ENCODE measurements around the gene CIP2A.

The CIP2A gene

DNA sequence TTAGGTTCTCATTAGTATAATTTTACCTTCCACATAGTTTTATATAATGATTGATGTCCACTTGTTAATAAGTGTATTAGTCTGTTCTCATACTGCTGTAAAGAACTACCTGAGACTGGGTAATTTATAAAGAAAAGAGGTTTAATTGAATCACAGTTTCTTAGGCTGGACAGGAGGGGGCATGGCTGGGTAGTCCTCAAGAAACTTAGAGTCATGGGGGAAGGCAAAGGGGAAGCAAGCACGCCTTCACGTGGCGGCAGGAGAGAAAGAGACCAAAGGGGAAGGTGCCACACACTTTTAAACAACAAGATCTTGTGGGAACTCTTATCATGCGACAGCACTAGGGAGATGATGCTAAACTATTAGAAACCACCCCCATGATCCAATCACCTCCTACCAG, 19.5 kb upstream of the CIP2A start:
- Histone ChIP-seq H3K27me3 (replicated peaks; ENCODE audit: control insufficient read depth, insufficient read depth, low read length) (no peaks in the 10 kb centered on the region), H3K36me3 (ENCODE audit: control insufficient read depth, insufficient read depth, low read length) (no peaks in the 10 kb centered on the region; the same call in 1 of the 2 replicates), H3K4me3 (replicated peaks; ENCODE audit: low read depth, low read length) (no peak overlapping the region)
- TF ChIP-seq, protein P1, sequence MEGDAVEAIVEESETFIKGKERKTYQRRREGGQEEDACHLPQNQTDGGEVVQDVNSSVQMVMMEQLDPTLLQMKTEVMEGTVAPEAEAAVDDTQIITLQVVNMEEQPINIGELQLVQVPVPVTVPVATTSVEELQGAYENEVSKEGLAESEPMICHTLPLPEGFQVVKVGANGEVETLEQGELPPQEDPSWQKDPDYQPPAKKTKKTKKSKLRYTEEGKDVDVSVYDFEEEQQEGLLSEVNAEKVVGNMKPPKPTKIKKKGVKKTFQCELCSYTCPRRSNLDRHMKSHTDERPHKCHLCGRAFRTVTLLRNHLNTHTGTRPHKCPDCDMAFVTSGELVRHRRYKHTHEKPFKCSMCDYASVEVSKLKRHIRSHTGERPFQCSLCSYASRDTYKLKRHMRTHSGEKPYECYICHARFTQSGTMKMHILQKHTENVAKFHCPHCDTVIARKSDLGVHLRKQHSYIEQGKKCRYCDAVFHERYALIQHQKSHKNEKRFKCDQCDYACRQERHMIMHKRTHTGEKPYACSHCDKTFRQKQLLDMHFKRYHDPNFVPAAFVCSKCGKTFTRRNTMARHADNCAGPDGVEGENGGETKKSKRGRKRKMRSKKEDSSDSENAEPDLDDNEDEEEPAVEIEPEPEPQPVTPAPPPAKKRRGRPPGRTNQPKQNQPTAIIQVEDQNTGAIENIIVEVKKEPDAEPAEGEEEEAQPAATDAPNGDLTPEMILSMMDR (IDR thresholded peaks at IDR 0.05; ENCODE audit: insufficient read depth, low read length, poor library complexity, severe bottlenecking): no peak
- no peak for DNase-seq (ENCODE audit: extremely low read depth, insufficient read length)

DNA sequence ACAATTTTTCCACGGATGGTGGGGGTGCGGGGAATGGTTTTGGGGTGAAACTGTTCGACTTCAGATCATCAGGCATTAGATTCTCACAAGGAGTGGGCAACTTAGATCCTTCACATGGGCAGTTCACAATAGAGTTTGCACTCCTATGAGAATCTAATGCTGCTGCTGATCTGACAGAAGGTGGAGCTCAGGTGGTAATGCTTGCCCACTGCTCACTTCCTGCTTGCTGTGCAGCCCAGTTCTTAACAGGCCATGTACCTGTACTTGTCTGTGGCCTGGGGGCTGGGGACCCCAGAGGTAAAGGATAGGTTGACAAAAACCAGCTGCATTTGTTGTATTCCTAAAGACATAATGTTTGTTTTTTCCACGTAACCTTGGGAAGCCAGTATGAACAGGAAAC, 16.3 kb upstream of the CIP2A start:
- TF ChIP-seq, protein P1 (IDR thresholded peaks at IDR 0.05; ENCODE audit: insufficient read depth, low read length, poor library complexity, severe bottlenecking): no peak
- no peak for DNase-seq (ENCODE audit: extremely low read depth, insufficient read length)
- no peaks in the 10 kb centered on the region for H3K27me3 ChIP-seq (replicated peaks; ENCODE audit: control insufficient read depth, insufficient read depth, low read length)
- no peak overlapping the region for H3K4me3 ChIP-seq (replicated peaks; ENCODE audit: low read depth, low read length)
- no peaks in the 10 kb centered on the region for H3K36me3 ChIP-seq (ENCODE audit: control insufficient read depth, insufficient read depth, low read length)

DNA sequence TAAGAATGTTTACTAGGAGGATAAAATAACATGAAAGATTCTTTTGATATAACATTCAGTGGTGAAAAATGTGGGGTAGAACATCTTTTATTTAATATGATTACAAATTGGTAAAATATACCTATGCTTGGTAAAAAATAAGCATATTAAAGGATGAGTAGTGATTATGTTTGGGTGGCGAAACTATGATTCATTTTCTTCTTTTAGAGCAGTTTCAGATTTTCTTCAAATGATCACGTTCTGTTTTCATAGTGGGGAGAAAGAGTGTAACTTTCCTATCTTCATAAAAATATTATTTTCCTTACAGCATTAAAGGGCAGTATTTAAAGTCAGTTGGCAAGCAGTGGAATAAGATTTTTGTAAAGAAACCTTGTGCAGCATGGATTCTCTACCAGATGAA, 15.8 kb upstream of the CIP2A start:
- Histone ChIP-seq H3K4me3 (replicated peaks; ENCODE audit: low read depth, low read length) (no peak overlapping the region), H3K27me3 (replicated peaks; ENCODE audit: control insufficient read depth, insufficient read depth, low read length) (no peaks in the 10 kb centered on the region), H3K36me3 (ENCODE audit: control insufficient read depth, insufficient read depth, low read length) (no peaks in the 10 kb centered on the region)
- TF ChIP-seq, protein P1 (IDR thresholded peaks at IDR 0.05; ENCODE audit: insufficient read depth, low read length, poor library complexity, severe bottlenecking): no peak
- no peak for DNase-seq (ENCODE audit: extremely low read depth, insufficient read length)

DNA sequence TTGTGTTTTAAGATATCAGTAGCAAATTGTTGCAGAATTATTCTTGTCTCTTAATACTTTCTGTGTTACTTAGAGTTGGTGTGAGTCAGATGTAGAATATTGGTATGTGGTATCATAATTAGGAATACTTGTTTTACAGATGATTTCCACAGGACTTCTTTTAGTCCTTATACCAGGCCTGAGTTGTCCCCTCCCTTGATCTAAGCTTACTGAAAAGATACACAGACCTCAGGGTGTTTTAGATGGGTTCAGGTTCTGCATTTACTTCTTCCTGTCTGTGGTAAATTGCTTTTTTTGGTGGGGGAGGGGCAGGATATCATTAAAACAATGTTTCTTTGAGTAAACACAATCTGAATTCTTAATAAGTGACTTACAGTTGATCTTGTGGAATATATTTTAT, 14.5 kb upstream of the CIP2A start:
- TF ChIP-seq, protein P1 (IDR thresholded peaks at IDR 0.05; ENCODE audit: insufficient read depth, low read length, poor library complexity, severe bottlenecking): no peak
- no peak for DNase-seq (ENCODE audit: extremely low read depth, insufficient read length)
- H3K27me3 ChIP-seq (replicated peaks; ENCODE audit: control insufficient read depth, insufficient read depth, low read length): no peaks in the 10 kb centered on the region
- H3K36me3 ChIP-seq (ENCODE audit: control insufficient read depth, insufficient read depth, low read length): no peaks in the 10 kb centered on the region
- H3K4me3 ChIP-seq (replicated peaks; ENCODE audit: low read depth, low read length): no peak overlapping the region

DNA sequence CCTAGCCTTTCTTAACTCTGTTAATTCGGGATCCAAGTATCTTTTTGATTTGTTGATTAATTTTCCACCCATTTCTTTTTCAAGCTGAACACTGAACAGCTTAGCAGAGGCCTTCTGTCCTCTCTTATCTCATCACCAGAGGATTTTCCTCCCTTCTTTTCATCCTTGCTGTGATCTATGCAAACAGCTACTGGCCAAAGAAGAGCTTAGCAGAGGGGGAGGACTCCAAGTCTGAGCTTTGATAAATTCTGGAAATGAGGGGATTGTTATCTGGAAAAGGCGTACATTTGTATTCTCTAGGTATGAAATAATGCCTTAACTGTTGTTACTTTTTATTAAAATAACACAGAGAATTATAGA, 13.7 kb upstream of the CIP2A start:
- no peak overlapping the region for H3K4me3 ChIP-seq (replicated peaks; ENCODE audit: low read depth, low read length)
- TF ChIP-seq, protein P1 (IDR thresholded peaks at IDR 0.05; ENCODE audit: insufficient read depth, low read length, poor library complexity, severe bottlenecking): no peak
- H3K36me3 ChIP-seq (ENCODE audit: control insufficient read depth, insufficient read depth, low read length): no peaks in the 10 kb centered on the region
- no peaks in the 10 kb centered on the region for H3K27me3 ChIP-seq (replicated peaks; ENCODE audit: control insufficient read depth, insufficient read depth, low read length)
- DNase-seq (ENCODE audit: extremely low read depth, insufficient read length): no peak

DNA sequence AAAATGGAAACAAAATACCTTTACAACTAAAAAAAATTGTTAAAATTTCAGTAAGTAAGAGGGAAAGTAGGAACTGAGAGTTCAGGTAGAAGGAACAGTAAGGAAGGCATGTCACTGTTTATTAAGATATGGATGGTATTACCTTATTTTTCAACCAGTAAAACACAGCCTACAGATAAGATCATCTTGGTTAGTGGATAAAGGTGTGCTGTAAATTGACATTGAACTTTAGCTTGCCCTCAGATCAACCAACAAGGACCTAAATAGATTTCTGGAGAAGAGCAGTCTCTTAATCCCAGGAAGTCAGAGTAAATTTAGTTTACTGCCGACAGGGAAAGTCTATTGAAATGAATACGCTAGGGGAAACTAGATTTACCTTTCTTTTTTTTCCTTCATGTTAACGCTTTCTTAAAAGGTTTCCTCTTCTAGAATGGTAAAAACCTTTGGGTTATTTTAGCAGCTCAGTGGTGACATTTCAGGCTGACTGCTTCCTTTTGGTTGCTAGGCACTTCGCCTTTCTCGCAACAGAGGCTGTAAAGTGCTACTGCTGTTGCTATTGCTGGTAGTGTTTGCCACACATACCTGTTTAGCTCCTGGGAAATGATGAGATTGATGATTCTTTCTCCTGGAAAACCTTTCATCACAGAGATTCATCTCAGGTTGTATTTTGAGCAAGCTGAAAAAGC, 13.2 kb upstream of the CIP2A start:
- DNase-seq (ENCODE audit: extremely low read depth, insufficient read length): no peak
- no peaks in the 10 kb centered on the region for H3K36me3 ChIP-seq (ENCODE audit: control insufficient read depth, insufficient read depth, low read length)
- H3K27me3 ChIP-seq (replicated peaks; ENCODE audit: control insufficient read depth, insufficient read depth, low read length): no peaks in the 10 kb centered on the region

More for the DNA sequence above, 13.2 kb upstream of the CIP2A start:
- TF ChIP-seq, protein P1 (IDR thresholded peaks at IDR 0.05; ENCODE audit: insufficient read depth, low read length, poor library complexity, severe bottlenecking): no peak
- H3K4me3 ChIP-seq (replicated peaks; ENCODE audit: low read depth, low read length): no peak overlapping the region
